Frontal cortex (tissue), 4 donors: ENCODE measurements around the gene FBXW8. TPM values are rescaled to one million over a fixed set of nuclear protein-coding genes. Genes with fewer than 3 reads are reported as not detected.
"Not testable (repeated sequence)": the region's sequence is repeated elsewhere in the genome, so short reads cannot be mapped to it uniquely, and the experiment has no call there.

Source experiments
- DNase-seq, 2 donors: peaks; one replicate each; pipeline ENCODE4 v3.0.0; 2012; ENCODE audit warnings: low spot score in 2 of 2
- FAIRE-seq: peaks from 2 replicates; lab custom pipeline; 2012; peaks lifted over from hg19 to GRCh38; lab: Jason Lieb, UNC
- total RNA-seq: library from RNA; depleted of rRNA; stranded (reverse); fragments of >200 nt; gene quantifications from one replicate; pipeline ENCODE4 v1.2.3, GENCODE V29; 2014
- donor health status: control.
- donor health status: control.
- donor health status: control.

Gene FBXW8
- total RNA-seq, 1 donor from 2014 or later = 7.7 TPM

- DNase-seq (no peak), FAIRE-seq (no peak)
Measured at GRCh38 chr12:117046011-117046369, 135.2 kb downstream of the FBXW8 start.

GRCh38 chr12:117046425-117046824 lies 135.7 kb downstream of the FBXW8 start:
- no peak for FAIRE-seq
- DNase-seq = no peak

- DNase-seq (no peak), FAIRE-seq (no peak)
Measured at GRCh38 chr12:117046861-117047530, 136.2 kb downstream of the FBXW8 start.

- no peak for FAIRE-seq
- no peak for DNase-seq
Measured at GRCh38 chr12:117047810-117048584, 137.2 kb downstream of the FBXW8 start.

GRCh38 chr12:117048585-117048904 lies 137.8 kb downstream of the FBXW8 start:
- FAIRE-seq (no peak), DNase-seq (no peak)

GRCh38 chr12:117049295-117049694 lies 138.5 kb downstream of the FBXW8 start:
- FAIRE-seq = no peak
- no peak for DNase-seq

GRCh38 chr12:117050060-117050459 lies 139.3 kb downstream of the FBXW8 start:
- no peak for FAIRE-seq
- no peak for DNase-seq

- FAIRE-seq = no peak
- no peak for DNase-seq
Measured at GRCh38 chr12:117051380-117051779, 140.6 kb downstream of the FBXW8 start.

- DNase-seq (no peak), FAIRE-seq (no peak)
Measured at GRCh38 chr12:117052386-117053049, 141.8 kb downstream of the FBXW8 start.

GRCh38 chr12:117053050-117053400 lies 142.3 kb downstream of the FBXW8 start:
- no peak for FAIRE-seq
- DNase-seq = no peak

- FAIRE-seq (no peak), DNase-seq (no peak)
Measured at GRCh38 chr12:117053597-117054201, 142.9 kb downstream of the FBXW8 start.

- DNase-seq (no peak), FAIRE-seq (no peak)
Measured at GRCh38 chr12:117054279-117054678, 143.5 kb downstream of the FBXW8 start.

GRCh38 chr12:117057626-117058025 lies 146.9 kb downstream of the FBXW8 start:
- not testable (repeated sequence) for FAIRE-seq, DNase-seq

GRCh38 chr12:117058442-117059072 lies 147.8 kb downstream of the FBXW8 start:
- FAIRE-seq (no peak), DNase-seq (no peak)

- FAIRE-seq (no peak), DNase-seq (no peak)
Measured at GRCh38 chr12:117059156-117059555, 148.4 kb downstream of the FBXW8 start.

- DNase-seq (peak in 1 of 2 donors; percentile 54), FAIRE-seq (no peak)
Measured at GRCh38 chr12:117060246-117060928, 149.6 kb downstream of the FBXW8 start.

- DNase-seq = no peak
- FAIRE-seq = no peak
Measured at GRCh38 chr12:117060929-117061305, 150.2 kb downstream of the FBXW8 start.

GRCh38 chr12:117061555-117062079 lies 150.9 kb downstream of the FBXW8 start:
- no peak for FAIRE-seq
- DNase-seq = no peak

- no peak for FAIRE-seq
- DNase-seq = no peak
Measured at GRCh38 chr12:117063162-117063911, 152.6 kb downstream of the FBXW8 start.
